DMS153 treated with DMSO at 0.1 percent for 48 hours (cell line): ENCODE data around the gene PDGFA.

ENCODE experiments used
- DNase-seq: peaks from one replicate; lab custom pipeline; 2025; ENCODE audit not compliant: unreplicated experiment; lab: John Stamatoyannopoulos, UW

The PDGFA gene

GRCh38 chr7:449324-450019 lies 70.2 kb downstream of the PDGFA start:
- DNase-seq: no peak

- no peak for DNase-seq
Observed at GRCh38 chr7:447523-447922, 72.1 kb downstream of the PDGFA start.
